Medulla oblongata (tissue), 1 donor: ENCODE measurements around the gene PDE9A.
A peak's percentile ranks its signal among the peaks of the same experiment; 100 is the strongest.

ENCODE experiments used
- DNase-seq: peaks from one replicate; pipeline ENCODE4 v3.0.0-alpha.2; 2015; ENCODE audit errors: extremely low spot score

The PDE9A gene

GRCh38 chr21:42687796-42688195 is 34.4 kb downstream of the PDE9A start:
- no peak for DNase-seq

- no peak for DNase-seq
Observed at GRCh38 chr21:42688226-42688840, 34.9 kb downstream of the PDE9A start.

- no peak for DNase-seq
Observed at GRCh38 chr21:42688841-42689371, 35.5 kb downstream of the PDE9A start.

- no peak for DNase-seq
Observed at GRCh38 chr21:42690586-42690985, 37.2 kb downstream of the PDE9A start.

GRCh38 chr21:42691901-42692559 is 38.6 kb downstream of the PDE9A start:
- DNase-seq, result no peak

GRCh38 chr21:42692688-42693087 is 39.3 kb downstream of the PDE9A start:
- no peak for DNase-seq

- no peak for DNase-seq
Observed at GRCh38 chr21:42694751-42695696, 41.6 kb downstream of the PDE9A start.

GRCh38 chr21:42695697-42696380 is 42.4 kb downstream of the PDE9A start:
- peak; percentile 40 for DNase-seq

- no peak for DNase-seq
Observed at GRCh38 chr21:42696501-42697040, 43.1 kb downstream of the PDE9A start.

- no peak for DNase-seq
Observed at GRCh38 chr21:42698733-42699132, 45.3 kb downstream of the PDE9A start.

- no peak for DNase-seq
Observed at GRCh38 chr21:42699196-42699595, 45.8 kb downstream of the PDE9A start.

GRCh38 chr21:42701706-42702456 is 48.5 kb downstream of the PDE9A start:
- DNase-seq, result no peak

- no peak for DNase-seq
Observed at GRCh38 chr21:42702720-42703119, 49.3 kb downstream of the PDE9A start.

GRCh38 chr21:42703136-42703908 is 49.9 kb downstream of the PDE9A start:
- DNase-seq, result no peak

- no peak for DNase-seq
Observed at GRCh38 chr21:42703965-42704364, 50.5 kb downstream of the PDE9A start.

GRCh38 chr21:42704861-42705260 is 51.4 kb downstream of the PDE9A start:
- no peak for DNase-seq

GRCh38 chr21:42705346-42705745 is 51.9 kb downstream of the PDE9A start:
- no peak for DNase-seq

GRCh38 chr21:42705746-42706374 is 52.4 kb downstream of the PDE9A start:
- no peak for DNase-seq

GRCh38 chr21:42706765-42707164 is 53.3 kb downstream of the PDE9A start:
- no peak for DNase-seq
